Measurements from ENCODE around the gene GUCY1A2.

The GUCY1A2 gene

GRCh38 chr11:107044503-107044902 lies 26.2 kb upstream of the GUCY1A2 start:
- H3K4me1 ChIP-seq (ENCODE audit: insufficient read depth, poor library complexity, severe bottlenecking) = no peaks in the 10 kb centered on the region
- no peaks in the 10 kb centered on the region for H3K9me3 ChIP-seq (ENCODE audit: severe bottlenecking)
- DNase-seq (ENCODE audit: low spot score) = no peak
- H3K27ac ChIP-seq (ENCODE audit: poor library complexity, severe bottlenecking) = no peak overlapping the region
- no peaks in the 10 kb centered on the region for H3K27me3 ChIP-seq (ENCODE audit: insufficient read depth, poor library complexity, severe bottlenecking)
- no peaks in the 10 kb centered on the region for H3K36me3 ChIP-seq (ENCODE audit: low read depth)
- ATAC-seq (ENCODE audit: low read depth) = no peak
- H3K4me3 ChIP-seq (ENCODE audit: severe bottlenecking) = no peak overlapping the region
- TF ChIP-seq, protein P1, sequence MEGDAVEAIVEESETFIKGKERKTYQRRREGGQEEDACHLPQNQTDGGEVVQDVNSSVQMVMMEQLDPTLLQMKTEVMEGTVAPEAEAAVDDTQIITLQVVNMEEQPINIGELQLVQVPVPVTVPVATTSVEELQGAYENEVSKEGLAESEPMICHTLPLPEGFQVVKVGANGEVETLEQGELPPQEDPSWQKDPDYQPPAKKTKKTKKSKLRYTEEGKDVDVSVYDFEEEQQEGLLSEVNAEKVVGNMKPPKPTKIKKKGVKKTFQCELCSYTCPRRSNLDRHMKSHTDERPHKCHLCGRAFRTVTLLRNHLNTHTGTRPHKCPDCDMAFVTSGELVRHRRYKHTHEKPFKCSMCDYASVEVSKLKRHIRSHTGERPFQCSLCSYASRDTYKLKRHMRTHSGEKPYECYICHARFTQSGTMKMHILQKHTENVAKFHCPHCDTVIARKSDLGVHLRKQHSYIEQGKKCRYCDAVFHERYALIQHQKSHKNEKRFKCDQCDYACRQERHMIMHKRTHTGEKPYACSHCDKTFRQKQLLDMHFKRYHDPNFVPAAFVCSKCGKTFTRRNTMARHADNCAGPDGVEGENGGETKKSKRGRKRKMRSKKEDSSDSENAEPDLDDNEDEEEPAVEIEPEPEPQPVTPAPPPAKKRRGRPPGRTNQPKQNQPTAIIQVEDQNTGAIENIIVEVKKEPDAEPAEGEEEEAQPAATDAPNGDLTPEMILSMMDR (IDR thresholded peaks at IDR 0.05; ENCODE audit: poor library complexity, severe bottlenecking) = no peak

DNA sequence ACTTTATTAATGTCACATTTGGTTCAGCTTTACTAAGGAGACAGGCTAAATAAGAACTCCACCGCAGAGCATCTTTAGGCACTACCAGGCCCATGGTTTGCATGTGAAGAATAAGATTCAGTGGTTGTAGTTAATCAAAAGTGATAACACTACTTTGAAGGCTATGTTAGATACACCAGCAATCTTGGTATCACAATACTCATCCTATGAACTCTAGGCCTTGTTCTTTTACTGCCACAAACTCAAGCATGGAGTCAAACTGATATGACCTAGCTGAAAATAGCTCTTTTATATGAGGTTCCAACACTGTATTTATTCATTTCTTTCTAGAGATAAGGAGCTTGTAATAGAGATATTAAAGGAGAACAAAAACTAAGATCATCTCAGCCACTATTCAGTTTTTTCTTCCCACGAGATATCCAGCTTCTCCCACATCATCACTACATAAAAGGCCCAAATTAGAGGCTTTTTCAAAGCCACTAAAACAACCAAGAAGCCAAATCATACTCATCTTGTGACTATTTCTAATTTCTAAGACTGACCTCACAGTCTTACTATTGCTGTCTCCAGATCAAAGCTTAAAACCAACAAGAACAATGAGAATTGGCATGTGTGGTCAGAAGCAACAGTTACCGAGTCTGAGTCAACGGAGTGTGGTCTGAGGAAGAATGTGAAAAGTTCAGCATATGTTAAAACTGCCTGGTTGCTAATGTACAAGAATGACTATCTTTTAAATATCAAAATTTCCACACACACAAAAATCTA lies 25.1 kb upstream of the GUCY1A2 start:
- no peak overlapping the region for H3K27ac ChIP-seq (ENCODE audit: poor library complexity, severe bottlenecking)
- no peak overlapping the region for H3K4me3 ChIP-seq (ENCODE audit: severe bottlenecking)
- peak; percentile 88 for ATAC-seq (ENCODE audit: low read depth)
- H3K36me3 ChIP-seq (ENCODE audit: low read depth) = no peaks in the 10 kb centered on the region
- TF ChIP-seq, protein P1 (IDR thresholded peaks at IDR 0.05; ENCODE audit: poor library complexity, severe bottlenecking) = no peak
- no peaks in the 10 kb centered on the region for H3K4me1 ChIP-seq (ENCODE audit: insufficient read depth, poor library complexity, severe bottlenecking)
- DNase-seq (ENCODE audit: low spot score) = no peak
- no peaks in the 10 kb centered on the region for H3K27me3 ChIP-seq (ENCODE audit: insufficient read depth, poor library complexity, severe bottlenecking)
- H3K9me3 ChIP-seq (ENCODE audit: severe bottlenecking) = no peaks in the 10 kb centered on the region

DNA sequence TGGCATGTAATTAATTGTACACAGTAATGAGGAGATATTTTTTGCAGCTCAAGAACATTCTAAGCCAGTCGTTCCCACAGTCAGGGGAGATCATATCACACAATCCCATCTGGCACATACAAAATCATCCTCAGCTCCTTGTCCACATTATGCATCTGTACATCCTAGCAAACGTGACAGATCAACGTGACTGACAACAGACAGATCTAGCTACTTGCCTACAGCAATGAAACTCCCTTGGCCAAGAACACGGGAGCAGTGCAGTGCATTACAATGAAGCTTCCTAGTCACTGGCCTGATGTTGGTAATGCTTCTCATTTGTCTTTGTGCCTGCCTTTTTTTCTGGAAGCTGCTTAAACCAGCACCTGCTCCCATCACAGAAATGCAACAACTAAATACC lies 24.5 kb upstream of the GUCY1A2 start:
- Histone ChIP-seq H3K4me1 (ENCODE audit: insufficient read depth, poor library complexity, severe bottlenecking) (no peaks in the 10 kb centered on the region), H3K27me3 (ENCODE audit: insufficient read depth, poor library complexity, severe bottlenecking) (no peaks in the 10 kb centered on the region), H3K9me3 (ENCODE audit: severe bottlenecking) (no peaks in the 10 kb centered on the region), H3K27ac (ENCODE audit: poor library complexity, severe bottlenecking) (no peak overlapping the region), H3K4me3 (ENCODE audit: severe bottlenecking) (no peak overlapping the region), H3K36me3 (ENCODE audit: low read depth) (no peaks in the 10 kb centered on the region)
- DNase-seq (ENCODE audit: low spot score) = no peak
- TF ChIP-seq, protein P1 (IDR thresholded peaks at IDR 0.05; ENCODE audit: poor library complexity, severe bottlenecking) = no peak
- ATAC-seq (ENCODE audit: low read depth) = no peak

DNA sequence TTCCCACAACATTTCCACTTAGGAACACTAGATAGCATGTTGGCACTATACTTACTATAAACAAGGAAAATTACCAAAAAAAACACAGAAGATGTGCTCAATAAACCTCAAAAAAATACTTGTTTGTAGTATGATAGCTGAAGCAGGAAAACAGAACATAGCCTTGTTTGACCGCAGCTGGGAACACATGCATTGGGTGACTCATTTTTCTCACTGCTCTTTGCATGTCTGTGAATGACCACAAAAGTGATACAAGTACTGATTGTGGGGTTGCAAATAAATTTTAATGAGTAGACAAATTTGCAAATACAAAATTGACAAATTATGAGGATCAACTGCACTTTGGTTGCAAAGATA lies 22.8 kb upstream of the GUCY1A2 start:
- TF ChIP-seq, protein P1 (IDR thresholded peaks at IDR 0.05; ENCODE audit: poor library complexity, severe bottlenecking) = no peak
- Histone ChIP-seq H3K27ac (ENCODE audit: poor library complexity, severe bottlenecking) (no peak overlapping the region), H3K4me3 (ENCODE audit: severe bottlenecking) (no peak overlapping the region), H3K27me3 (ENCODE audit: insufficient read depth, poor library complexity, severe bottlenecking) (no peaks in the 10 kb centered on the region), H3K36me3 (ENCODE audit: low read depth) (no peaks in the 10 kb centered on the region), H3K4me1 (ENCODE audit: insufficient read depth, poor library complexity, severe bottlenecking) (no peaks in the 10 kb centered on the region), H3K9me3 (ENCODE audit: severe bottlenecking) (no peaks in the 10 kb centered on the region)
- DNase-seq (ENCODE audit: low spot score) = no peak
- ATAC-seq (ENCODE audit: low read depth) = no peak

DNA sequence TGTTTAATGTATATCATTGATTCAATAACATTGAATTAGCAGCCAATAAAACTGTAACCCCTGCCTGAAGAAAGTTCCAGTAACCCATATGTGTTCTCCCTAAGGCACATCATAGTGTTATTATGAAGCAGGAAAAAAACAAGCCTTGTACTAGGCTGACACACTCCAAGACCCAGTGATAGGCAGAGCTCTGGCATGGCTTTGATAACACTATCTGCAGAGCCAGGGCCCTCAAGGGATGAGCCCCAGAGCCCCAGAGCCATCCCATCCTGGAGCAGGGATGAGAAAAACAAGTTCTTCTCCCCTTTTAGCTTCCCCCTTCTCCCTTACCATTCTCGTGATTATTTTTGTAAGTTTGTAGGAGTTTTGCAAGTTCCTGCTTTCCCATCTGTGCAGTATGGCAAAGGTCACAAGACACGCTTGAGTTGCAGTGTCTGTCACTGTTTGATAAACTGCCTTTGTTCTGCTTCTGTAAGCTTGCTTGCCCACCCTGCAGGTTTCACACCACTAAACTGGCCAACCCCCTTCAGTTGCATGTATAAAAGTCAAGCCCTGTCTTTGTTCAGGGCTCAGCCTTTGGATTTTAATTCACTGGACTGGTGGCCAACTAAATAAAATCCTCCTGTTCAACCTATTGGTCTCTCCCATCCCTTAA lies 22.3 kb upstream of the GUCY1A2 start:
- TF ChIP-seq, protein P1 (IDR thresholded peaks at IDR 0.05; ENCODE audit: poor library complexity, severe bottlenecking) = no peak
- Histone ChIP-seq H3K27me3 (ENCODE audit: insufficient read depth, poor library complexity, severe bottlenecking) (no peaks in the 10 kb centered on the region), H3K4me3 (ENCODE audit: severe bottlenecking) (no peak overlapping the region), H3K9me3 (ENCODE audit: severe bottlenecking) (no peaks in the 10 kb centered on the region), H3K36me3 (ENCODE audit: low read depth) (no peaks in the 10 kb centered on the region), H3K27ac (ENCODE audit: poor library complexity, severe bottlenecking) (no peak overlapping the region), H3K4me1 (ENCODE audit: insufficient read depth, poor library complexity, severe bottlenecking) (no peaks in the 10 kb centered on the region)
- ATAC-seq (ENCODE audit: low read depth) = no peak
- DNase-seq (ENCODE audit: low spot score) = no peak

All from RWPE2 (cell line).